PC-9 (cell line): ENCODE data around the gene PGRMC1.

ENCODE experiments used
- EZH2 ChIP-seq: fragments of 200-600 bp; sonication (generic); IDR thresholded peaks from 2 replicates; pipeline ENCODE4 v1.8.0; 2017; ENCODE audit warnings: antibody characterized with exemption, low read depth
- TF ChIP-seq, protein P1 (sequence below): fragments of 200-600 bp; sonication (generic); conservative IDR thresholded peaks from 2 replicates; pipeline ENCODE4 v1.6.1; 2017; ENCODE audit warnings: mixed run types, antibody characterized with exemption, mild to moderate bottlenecking, moderate library complexity

DNA sequence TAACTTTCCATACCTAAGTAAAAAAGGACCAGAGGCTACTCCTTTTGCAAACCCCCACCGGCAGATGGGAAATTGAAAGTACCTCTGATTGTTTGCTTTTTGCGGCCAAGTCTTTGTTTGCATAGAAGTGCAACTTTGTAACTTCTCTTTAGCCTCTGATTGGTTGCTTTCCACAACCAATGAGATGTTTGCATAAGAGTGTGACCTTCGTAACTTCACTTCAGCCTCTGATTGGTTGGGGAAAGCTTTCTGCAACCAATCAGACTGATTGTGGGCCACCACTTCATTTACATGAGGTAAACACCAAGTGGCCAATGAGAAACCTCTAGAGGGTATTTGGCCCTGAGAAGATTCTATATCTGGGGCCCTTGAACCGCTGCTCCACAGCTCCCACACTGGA, 48.8 kb upstream of the PGRMC1 start:
- TF ChIP-seq, protein P1, sequence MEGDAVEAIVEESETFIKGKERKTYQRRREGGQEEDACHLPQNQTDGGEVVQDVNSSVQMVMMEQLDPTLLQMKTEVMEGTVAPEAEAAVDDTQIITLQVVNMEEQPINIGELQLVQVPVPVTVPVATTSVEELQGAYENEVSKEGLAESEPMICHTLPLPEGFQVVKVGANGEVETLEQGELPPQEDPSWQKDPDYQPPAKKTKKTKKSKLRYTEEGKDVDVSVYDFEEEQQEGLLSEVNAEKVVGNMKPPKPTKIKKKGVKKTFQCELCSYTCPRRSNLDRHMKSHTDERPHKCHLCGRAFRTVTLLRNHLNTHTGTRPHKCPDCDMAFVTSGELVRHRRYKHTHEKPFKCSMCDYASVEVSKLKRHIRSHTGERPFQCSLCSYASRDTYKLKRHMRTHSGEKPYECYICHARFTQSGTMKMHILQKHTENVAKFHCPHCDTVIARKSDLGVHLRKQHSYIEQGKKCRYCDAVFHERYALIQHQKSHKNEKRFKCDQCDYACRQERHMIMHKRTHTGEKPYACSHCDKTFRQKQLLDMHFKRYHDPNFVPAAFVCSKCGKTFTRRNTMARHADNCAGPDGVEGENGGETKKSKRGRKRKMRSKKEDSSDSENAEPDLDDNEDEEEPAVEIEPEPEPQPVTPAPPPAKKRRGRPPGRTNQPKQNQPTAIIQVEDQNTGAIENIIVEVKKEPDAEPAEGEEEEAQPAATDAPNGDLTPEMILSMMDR: no peak
- TF ChIP-seq EZH2: no peak
